ENCODE results near the gene GPC1. TPM values are rescaled to one million over a fixed set of nuclear protein-coding genes. Genes with fewer than 3 reads are reported as not detected.
"Not testable (repeated sequence)": the region's sequence is repeated elsewhere in the genome, so short reads cannot be mapped to it uniquely, and the experiment has no call there.

Gene GPC1
- total RNA-seq, 4 donors from 2014 or later = 117 to 153 (median 144) TPM

DNA sequence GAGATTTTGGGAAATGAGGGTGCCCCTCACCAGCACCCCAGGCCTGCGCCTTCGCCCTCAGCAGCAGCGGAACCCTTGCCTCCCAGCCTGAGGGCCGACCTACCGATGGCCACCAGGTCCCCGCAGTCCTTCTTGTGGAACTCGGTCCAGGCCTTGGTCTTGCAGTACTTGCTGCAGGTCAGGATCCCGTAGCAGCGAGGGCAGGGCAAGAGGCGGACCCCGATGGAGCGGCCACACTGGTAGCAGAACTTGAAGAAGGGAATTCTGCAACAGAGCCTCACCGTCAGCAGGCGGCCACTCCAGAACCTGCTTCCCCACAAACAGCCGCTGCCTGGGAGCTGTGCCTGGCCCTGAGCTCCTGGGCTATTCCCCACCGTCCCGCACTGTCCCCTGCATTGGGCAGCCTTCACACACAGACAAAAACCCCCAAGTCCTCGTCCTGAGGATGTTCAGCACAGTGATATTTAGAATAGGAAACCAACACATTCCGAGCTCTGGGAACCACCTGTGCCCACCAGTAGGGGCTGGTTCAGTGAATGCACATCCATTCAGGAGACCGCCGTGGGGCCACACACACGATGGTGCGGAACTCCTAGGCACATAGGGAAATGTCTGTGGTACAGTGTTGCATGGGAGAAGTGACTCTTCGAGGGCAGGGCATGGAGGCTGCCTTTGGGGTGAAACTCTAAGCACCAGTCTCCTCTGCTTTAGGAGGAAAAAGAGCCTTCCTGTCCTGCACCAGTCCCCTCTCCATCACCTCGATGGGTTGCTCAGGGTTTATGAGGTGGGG lies 45.6 kb downstream of the GPC1 start:
- peaks cover 0 to 62% (median 0%) of the 10 kb centered on the region in 3 donors for H3K36me3 ChIP-seq
- WGBS, 2 donors = 92 to 93% methylated on average over 14 to 25 of the region's 25 CpGs

DNA sequence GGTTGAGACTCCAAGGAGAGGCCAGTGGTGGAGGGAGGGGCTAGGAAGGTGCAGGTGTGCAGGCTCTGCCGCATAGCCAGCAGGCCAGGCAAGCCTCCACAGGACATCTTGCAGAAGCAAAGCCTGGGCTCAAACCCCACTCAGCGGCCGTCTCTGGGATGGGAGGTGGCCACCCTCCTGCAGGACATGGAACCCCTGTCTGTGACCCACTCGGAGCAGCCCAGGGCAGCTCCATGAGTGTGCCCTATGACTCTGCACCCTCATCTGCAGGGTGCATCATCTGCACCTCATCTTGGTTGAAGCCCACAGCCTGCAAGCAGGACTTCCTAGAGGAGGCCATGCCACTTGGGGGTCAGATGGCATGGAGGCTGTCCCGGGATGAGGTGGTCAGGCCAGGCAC lies 46.3 kb downstream of the GPC1 start:
- WGBS, 2 donors = 88 to 93% methylated on average over 2 to 3 of the region's 5 CpGs
- TF ChIP-seq POLR2A (IDR thresholded peaks at IDR 0.05) (no peak), EP300 (IDR thresholded peaks at IDR 0.05) (no peak)
- TF ChIP-seq, protein P1, sequence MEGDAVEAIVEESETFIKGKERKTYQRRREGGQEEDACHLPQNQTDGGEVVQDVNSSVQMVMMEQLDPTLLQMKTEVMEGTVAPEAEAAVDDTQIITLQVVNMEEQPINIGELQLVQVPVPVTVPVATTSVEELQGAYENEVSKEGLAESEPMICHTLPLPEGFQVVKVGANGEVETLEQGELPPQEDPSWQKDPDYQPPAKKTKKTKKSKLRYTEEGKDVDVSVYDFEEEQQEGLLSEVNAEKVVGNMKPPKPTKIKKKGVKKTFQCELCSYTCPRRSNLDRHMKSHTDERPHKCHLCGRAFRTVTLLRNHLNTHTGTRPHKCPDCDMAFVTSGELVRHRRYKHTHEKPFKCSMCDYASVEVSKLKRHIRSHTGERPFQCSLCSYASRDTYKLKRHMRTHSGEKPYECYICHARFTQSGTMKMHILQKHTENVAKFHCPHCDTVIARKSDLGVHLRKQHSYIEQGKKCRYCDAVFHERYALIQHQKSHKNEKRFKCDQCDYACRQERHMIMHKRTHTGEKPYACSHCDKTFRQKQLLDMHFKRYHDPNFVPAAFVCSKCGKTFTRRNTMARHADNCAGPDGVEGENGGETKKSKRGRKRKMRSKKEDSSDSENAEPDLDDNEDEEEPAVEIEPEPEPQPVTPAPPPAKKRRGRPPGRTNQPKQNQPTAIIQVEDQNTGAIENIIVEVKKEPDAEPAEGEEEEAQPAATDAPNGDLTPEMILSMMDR (IDR thresholded peaks at IDR 0.05) = no peak
- H3K36me3 ChIP-seq = peaks cover 0 to 62% (median 0%) of the 10 kb centered on the region in 3 donors
- no peaks in the 10 kb centered on the region for H3K4me1 ChIP-seq
- H3K27ac ChIP-seq = no peak overlapping the region
- peaks cover 0 to 37% (median 2%) of the 10 kb centered on the region in 4 donors for H3K9me3 ChIP-seq
- H3K4me3 ChIP-seq = no peak overlapping the region
- no peaks in the 10 kb centered on the region for H3K27me3 ChIP-seq
- no peak for DNase-seq (ENCODE audit: low spot score in 2 of 2)

More for the DNA sequence above, 45.6 kb downstream of the GPC1 start:
- H3K4me1 ChIP-seq = no peaks in the 10 kb centered on the region
- peaks cover 0 to 37% (median 0%) of the 10 kb centered on the region in 4 donors for H3K9me3 ChIP-seq
- no peak for TF ChIP-seq POLR2A (IDR thresholded peaks at IDR 0.05)
- TF ChIP-seq, protein P1 (IDR thresholded peaks at IDR 0.05) = no peak
- TF ChIP-seq EP300 (IDR thresholded peaks at IDR 0.05) = no peak
- H3K27me3 ChIP-seq = no peaks in the 10 kb centered on the region
- DNase-seq (ENCODE audit: low spot score in 2 of 2) = peak in 1 of 2 donors; percentile 6
- H3K4me3 ChIP-seq = no peak overlapping the region
- H3K27ac ChIP-seq = no peak overlapping the region

DNA sequence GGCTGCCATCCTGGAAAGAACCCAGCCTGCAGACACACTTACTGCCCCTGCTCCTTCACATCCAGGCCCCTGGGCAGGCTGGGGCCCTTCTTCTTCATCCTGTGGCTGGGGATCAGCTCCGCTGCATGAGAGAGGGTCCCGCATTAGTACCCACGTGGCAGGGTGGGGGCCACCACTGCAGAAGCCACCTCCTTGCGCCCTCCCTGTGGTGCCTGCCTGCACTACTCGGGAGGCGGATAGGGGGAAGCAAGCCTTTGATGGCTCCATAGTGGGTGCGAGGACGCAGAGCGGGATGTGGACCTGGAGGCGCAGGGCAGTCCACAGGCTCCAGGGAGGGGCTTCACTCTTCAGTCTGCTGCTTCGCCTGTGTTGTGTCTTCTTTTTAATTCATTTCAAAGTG lies 46.7 kb downstream of the GPC1 start:
- no peak for DNase-seq (ENCODE audit: low spot score in 2 of 2)
- no peak overlapping the region for H3K4me3 ChIP-seq
- peaks cover 0 to 58% (median 0%) of the 10 kb centered on the region in 3 donors for H3K36me3 ChIP-seq
- H3K27ac ChIP-seq = no peak overlapping the region
- H3K4me1 ChIP-seq = no peaks in the 10 kb centered on the region
- peaks cover 0 to 37% (median 4%) of the 10 kb centered on the region in 4 donors for H3K9me3 ChIP-seq
- no peaks in the 10 kb centered on the region for H3K27me3 ChIP-seq
- WGBS, 2 donors = 94 to 97% methylated on average over 11 of the region's 11 CpGs
- TF ChIP-seq EP300 (IDR thresholded peaks at IDR 0.05) (no peak), POLR2A (IDR thresholded peaks at IDR 0.05) (no peak)
- TF ChIP-seq, protein P1 (IDR thresholded peaks at IDR 0.05) = no peak

DNA sequence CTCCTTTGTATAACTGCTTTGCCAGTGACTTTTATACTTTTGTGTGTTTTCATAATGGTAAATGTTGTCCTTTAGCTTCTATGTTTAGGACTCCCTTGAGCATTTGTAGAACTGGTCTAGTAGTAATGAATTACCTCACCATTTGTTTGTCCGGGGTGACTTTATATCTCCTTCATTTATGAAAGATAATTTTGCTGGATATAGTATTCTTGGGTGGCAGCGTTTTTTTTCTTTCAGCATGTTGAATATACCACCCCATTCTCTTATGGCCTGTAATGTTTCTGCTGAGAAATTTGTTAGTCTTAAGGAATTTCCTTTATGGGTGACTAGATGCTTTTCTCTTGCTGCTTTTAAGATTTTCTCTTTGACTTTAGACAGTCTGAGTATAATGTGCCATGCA lies 56.0 kb downstream of the GPC1 start:
- no peak overlapping the region for H3K4me3 ChIP-seq
- H3K36me3 ChIP-seq = peaks cover 0 to 27% (median 0%) of the 10 kb centered on the region in 3 donors
- no peaks in the 10 kb centered on the region for H3K27me3 ChIP-seq
- TF ChIP-seq EP300 (IDR thresholded peaks at IDR 0.05) = no peak
- TF ChIP-seq POLR2A (IDR thresholded peaks at IDR 0.05) = no peak
- TF ChIP-seq, protein P1 (IDR thresholded peaks at IDR 0.05) = no peak
- no peak for DNase-seq (ENCODE audit: low spot score in 2 of 2)
- 74 to 81% methylated on average over 2 of the region's 2 CpGs for WGBS, 2 donors
- peaks cover 0 to 60% (median 17%) of the 10 kb centered on the region in 4 donors for H3K9me3 ChIP-seq
- H3K4me1 ChIP-seq = no peaks in the 10 kb centered on the region
- no peak overlapping the region for H3K27ac ChIP-seq

DNA sequence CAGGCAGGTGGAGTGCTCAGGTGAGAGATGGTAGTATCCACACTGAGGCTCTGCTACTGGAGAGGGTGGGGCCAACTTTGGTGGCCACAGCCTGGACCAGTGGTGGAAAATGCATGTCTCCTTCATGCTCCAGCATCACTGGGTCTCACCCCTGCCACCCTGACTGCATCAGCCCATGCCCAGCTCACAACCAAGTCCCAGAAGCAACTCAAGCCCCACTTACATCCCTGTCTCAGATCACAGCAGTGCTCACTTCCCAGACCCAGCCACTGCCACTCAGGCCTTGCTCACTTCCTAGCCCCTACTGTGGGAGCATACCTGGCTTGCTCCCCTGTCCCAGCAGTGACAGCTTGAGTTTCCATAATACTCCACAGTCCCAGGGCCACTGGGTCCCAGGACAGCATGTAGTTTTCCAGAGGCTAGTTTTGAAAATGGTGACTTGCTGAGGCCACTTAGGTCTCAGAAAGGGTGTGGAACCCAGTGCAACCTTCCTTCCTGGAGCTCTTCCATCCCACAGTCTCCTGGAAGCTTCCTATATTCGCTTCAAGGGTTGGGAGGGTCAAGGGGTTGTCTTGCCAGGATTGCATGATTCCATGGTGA lies 58.8 kb downstream of the GPC1 start:
- TF ChIP-seq EP300 (IDR thresholded peaks at IDR 0.05) = no peak
- TF ChIP-seq, protein P1 (IDR thresholded peaks at IDR 0.05) = no peak
- TF ChIP-seq POLR2A (IDR thresholded peaks at IDR 0.05) = no peak
- no peak for DNase-seq (ENCODE audit: low spot score in 2 of 2)
- Histone ChIP-seq H3K4me3 (no peak overlapping the region), H3K9me3 (peaks cover 0 to 32% (median 11%) of the 10 kb centered on the region in 4 donors), H3K4me1 (no peaks in the 10 kb centered on the region), H3K27me3 (no peaks in the 10 kb centered on the region), H3K27ac (no peak overlapping the region), H3K36me3 (peaks cover 0 to 50% (median 0%) of the 10 kb centered on the region in 3 donors)
- WGBS, 2 donors = 88 to 94% methylated on average over 1 of the region's 1 CpG

DNA sequence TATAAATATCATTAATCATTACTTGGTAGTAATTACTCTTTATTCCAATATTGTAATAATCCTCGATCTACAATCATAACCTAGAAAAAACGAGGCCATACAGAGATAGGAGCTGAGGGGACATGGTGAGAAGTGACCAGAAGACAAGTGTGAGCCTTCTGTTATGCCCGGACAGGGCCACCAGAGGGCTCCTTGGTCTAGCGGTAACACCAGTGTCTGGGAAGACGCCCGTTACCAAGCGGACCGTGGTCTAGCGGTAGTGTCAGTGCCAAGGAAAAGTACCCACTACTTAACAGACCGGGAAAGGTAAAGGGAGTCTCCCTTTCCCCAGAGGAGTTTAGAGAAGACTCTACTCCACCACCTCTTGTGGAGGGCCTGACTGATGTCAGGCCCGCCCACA lies 59.5 kb downstream of the GPC1 start:
- not testable (repeated sequence) for H3K27ac ChIP-seq; H3K27me3 ChIP-seq; H3K4me3 ChIP-seq; DNase-seq (ENCODE audit: low spot score in 2 of 2); H3K4me1 ChIP-seq
- 80 to 90% methylated on average over 11 of the region's 11 CpGs for WGBS, 2 donors
- Histone ChIP-seq H3K9me3 (peaks cover 0 to 26% (median 7%) of the 10 kb centered on the region in 4 donors), H3K36me3 (peaks cover 0 to 56% (median 0%) of the 10 kb centered on the region in 3 donors)

DNA sequence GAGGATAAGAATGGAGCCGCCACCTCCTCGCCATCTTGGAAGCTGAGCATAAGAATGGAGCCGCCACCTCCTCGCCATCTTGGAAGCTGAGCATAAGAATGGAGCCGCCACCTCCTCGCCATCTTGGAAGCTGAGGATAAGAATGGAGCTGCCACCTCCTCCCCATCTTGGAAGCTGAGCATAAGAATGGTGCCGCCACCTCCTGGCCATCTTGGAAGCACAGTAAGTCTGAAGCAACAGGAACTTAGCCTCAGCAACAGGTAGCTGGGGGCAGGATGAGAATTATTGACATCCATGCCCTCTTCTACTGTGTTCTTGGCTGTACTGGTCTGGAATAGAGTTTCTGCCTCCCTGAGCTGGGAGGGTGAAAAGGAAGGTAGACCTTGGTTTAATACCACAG lies 61.6 kb downstream of the GPC1 start:
- peaks cover 0 to 77% (median 0%) of the 10 kb centered on the region in 3 donors for H3K36me3 ChIP-seq
- WGBS, 2 donors = 88 to 92% methylated on average over 7 of the region's 7 CpGs
- DNase-seq (ENCODE audit: low spot score in 2 of 2) = not testable (repeated sequence)

More for the DNA sequence above, 61.6 kb downstream of the GPC1 start:
- not testable (repeated sequence) for H3K4me1 ChIP-seq, H3K9me3 ChIP-seq, H3K27ac ChIP-seq, H3K4me3 ChIP-seq, H3K27me3 ChIP-seq

All from tibial nerve (tissue), 4 donors.